NT2/D1 (cell line): ENCODE data around the gene INHA.

Experiments used
- SUZ12 ChIP-seq: IDR thresholded peaks from 2 replicates; pipeline ENCODE4 v1.6.1; 2011; ENCODE audit not compliant: insufficient read length, insufficient read depth; ENCODE audit errors: extremely low read depth
- YY1 ChIP-seq: IDR thresholded peaks from 2 replicates; pipeline ENCODE4 v1.6.1; 2011; ENCODE audit not compliant: insufficient read length, insufficient read depth

- TF ChIP-seq SUZ12 (no peak), YY1 (no peak)
These were observed 19.0 kb downstream of the INHA start for GRCh38 chr2:219591091-219591490.
